HL-60/S4 treated with phorbol 12-myristate 13-acetate at 8.2 ng/mL for 4 days and 3 days (cell line): ENCODE results near the gene EIF3A.
"Not testable (repeated sequence)": the region's sequence is repeated elsewhere in the genome, so short reads cannot be mapped to it uniquely, and the experiment has no call there.

ENCODE experiments used
- in situ Hi-C: fragments of 300-500 bp; cut with MboI; formaldehyde crosslinking; loops from 2 replicates; pipeline ENCODE4 v1.15.0; 2022; ENCODE audit warnings: low sequenced_read_pairs

The EIF3A gene

GRCh38 chr10:119080521-119081259, at the start of gene EIF3A:
Gene EIF3A, minus strand, starts transcription at chr10:119080817. Its CDS starts 141 bp downstream, at chr10:119080676.
- in situ Hi-C loops: no loop called here

- in situ Hi-C loops: no loop called here
Measured at GRCh38 chr10:119129721-119130120, 49.1 kb upstream of the EIF3A start.

GRCh38 chr10:119125942-119126341, 45.3 kb upstream of the EIF3A start:
- in situ Hi-C loops: no loop called here

- in situ Hi-C loops: no loop called here
Measured at GRCh38 chr10:119120875-119121274, 40.3 kb upstream of the EIF3A start.

- in situ Hi-C loops: no loop called here
Measured at GRCh38 chr10:119120413-119120867, 39.8 kb upstream of the EIF3A start.

- in situ Hi-C loops: no loop called here
Measured at GRCh38 chr10:119119400-119119799, 38.8 kb upstream of the EIF3A start.

- in situ Hi-C loops: no loop called here
Measured at GRCh38 chr10:119118231-119118630, 37.6 kb upstream of the EIF3A start.

GRCh38 chr10:119116326-119116951, 35.8 kb upstream of the EIF3A start:
- in situ Hi-C loops: no loop called here

- in situ Hi-C loops: no loop called here
Measured at GRCh38 chr10:119115926-119116325, 35.3 kb upstream of the EIF3A start.

GRCh38 chr10:119113751-119114732, 33.4 kb upstream of the EIF3A start:
- in situ Hi-C loops: no loop called here

GRCh38 chr10:119112056-119112455, 31.4 kb upstream of the EIF3A start:
- in situ Hi-C loops: no loop called here

GRCh38 chr10:119107771-119108170, 27.2 kb upstream of the EIF3A start:
- in situ Hi-C loops: not testable (repeated sequence)

GRCh38 chr10:119107106-119107505, 26.5 kb upstream of the EIF3A start:
- in situ Hi-C loops: not testable (repeated sequence)

GRCh38 chr10:119105899-119106298, 25.3 kb upstream of the EIF3A start:
- in situ Hi-C loops: not testable (repeated sequence)

GRCh38 chr10:119105155-119105554, 24.5 kb upstream of the EIF3A start:
- in situ Hi-C loops: no loop called here

GRCh38 chr10:119104654-119105015, 24.0 kb upstream of the EIF3A start:
- in situ Hi-C loops: no loop called here

- in situ Hi-C loops: no loop called here
Measured at GRCh38 chr10:119103903-119104653, 23.5 kb upstream of the EIF3A start, which contains the start of gene DENND10. Gene DENND10, plus strand, starts transcription at chr10:119104113. Its CDS starts 30 bp downstream, at chr10:119104143.

GRCh38 chr10:119103241-119103902, 22.8 kb upstream of the EIF3A start:
- in situ Hi-C loops: no loop called here

- in situ Hi-C loops: no loop called here
Measured at GRCh38 chr10:119101366-119102098, 20.9 kb upstream of the EIF3A start.
